Measurements from ENCODE around the gene GRM8. TPM values are rescaled to one million over a fixed set of nuclear protein-coding genes. Genes with fewer than 3 reads are reported as not detected.
A peak's percentile ranks its signal among the peaks of the same experiment; 100 is the strongest.
"Not testable (repeated sequence)": the region's sequence is repeated elsewhere in the genome, so short reads cannot be mapped to it uniquely, and the experiment has no call there.

GRM8 gene
- total RNA-seq, 1 donor from 2014 or later: not detected

GRCh38 chr7:126686474-126686873 is 566.3 kb downstream of the GRM8 start:
- TF ChIP-seq CTCF (IDR thresholded peaks at IDR 0.05): no peak
- DNase-seq: no peak
- no peaks in the 10 kb centered on the region for H3K4me1 ChIP-seq
- no peak for ATAC-seq
- no peak overlapping the region for H3K27ac ChIP-seq
- H3K4me3 ChIP-seq: no peak overlapping the region
- intact Hi-C loops (cut with DNase I): no loop called here
- no peaks in the 10 kb centered on the region for H3K36me3 ChIP-seq
- H3K27me3 ChIP-seq: no peaks in the 10 kb centered on the region
- H3K9me3 ChIP-seq: no peaks in the 10 kb centered on the region

- intact Hi-C loops (cut with DNase I): no loop called here
Measured at GRCh38 chr7:126685596-126685995, 567.1 kb downstream of the GRM8 start.

GRCh38 chr7:126685018-126685573 is 567.6 kb downstream of the GRM8 start:
- no peaks in the 10 kb centered on the region for H3K27me3 ChIP-seq
- no peak overlapping the region for H3K4me3 ChIP-seq
- H3K27ac ChIP-seq: no peak overlapping the region
- intact Hi-C loops (cut with DNase I): no loop called here
- peak; percentile 39 for ATAC-seq
- no peaks in the 10 kb centered on the region for H3K4me1 ChIP-seq
- H3K36me3 ChIP-seq: no peaks in the 10 kb centered on the region
- H3K9me3 ChIP-seq: no peaks in the 10 kb centered on the region
- DNase-seq: no peak
- TF ChIP-seq CTCF (IDR thresholded peaks at IDR 0.05): no peak

More at GRCh38 chr7:126685596-126685995, 567.1 kb downstream of the GRM8 start:
- Histone ChIP-seq H3K27me3 (no peaks in the 10 kb centered on the region), H3K36me3 (no peaks in the 10 kb centered on the region), H3K9me3 (no peaks in the 10 kb centered on the region), H3K27ac (no peak overlapping the region), H3K4me3 (no peak overlapping the region), H3K4me1 (no peaks in the 10 kb centered on the region)
- no peak for TF ChIP-seq CTCF (IDR thresholded peaks at IDR 0.05)
- peak; percentile 31 for ATAC-seq
- no peak for DNase-seq

GRCh38 chr7:126682176-126682575 is 570.6 kb downstream of the GRM8 start:
- Histone ChIP-seq H3K4me3 (no peak overlapping the region), H3K36me3 (no peaks in the 10 kb centered on the region), H3K27ac (no peak overlapping the region), H3K27me3 (no peaks in the 10 kb centered on the region), H3K9me3 (no peaks in the 10 kb centered on the region), H3K4me1 (no peaks in the 10 kb centered on the region)
- no peak for ATAC-seq
- TF ChIP-seq CTCF (IDR thresholded peaks at IDR 0.05): no peak
- no peak for DNase-seq
- intact Hi-C loops (cut with DNase I): no loop called here

- H3K36me3 ChIP-seq; ATAC-seq; H3K27me3 ChIP-seq; DNase-seq; intact Hi-C loops (cut with DNase I); H3K4me1 ChIP-seq; H3K9me3 ChIP-seq; H3K27ac ChIP-seq; H3K4me3 ChIP-seq: not testable (repeated sequence)
Measured at GRCh38 chr7:126668762-126669161, 584.0 kb downstream of the GRM8 start.

GRCh38 chr7:126668367-126668752 is 584.4 kb downstream of the GRM8 start:
- intact Hi-C loops (cut with DNase I): no loop called here
- Histone ChIP-seq H3K36me3 (no peaks in the 10 kb centered on the region), H3K9me3 (no peaks in the 10 kb centered on the region), H3K4me1 (no peaks in the 10 kb centered on the region), H3K27ac (no peak overlapping the region), H3K4me3 (no peak overlapping the region), H3K27me3 (no peaks in the 10 kb centered on the region)
- ATAC-seq: no peak
- TF ChIP-seq CTCF (IDR thresholded peaks at IDR 0.05): no peak
- no peak for DNase-seq

Data from upper lobe of right lung (tissue), 1 donor.